Measurements from ENCODE around the gene DLGAP1. TPM values are rescaled to one million over a fixed set of nuclear protein-coding genes. Genes with fewer than 3 reads are reported as not detected.

Gene DLGAP1
- total RNA-seq, 1 experiment from 2014 or later, result 23.2 TPM

DNA sequence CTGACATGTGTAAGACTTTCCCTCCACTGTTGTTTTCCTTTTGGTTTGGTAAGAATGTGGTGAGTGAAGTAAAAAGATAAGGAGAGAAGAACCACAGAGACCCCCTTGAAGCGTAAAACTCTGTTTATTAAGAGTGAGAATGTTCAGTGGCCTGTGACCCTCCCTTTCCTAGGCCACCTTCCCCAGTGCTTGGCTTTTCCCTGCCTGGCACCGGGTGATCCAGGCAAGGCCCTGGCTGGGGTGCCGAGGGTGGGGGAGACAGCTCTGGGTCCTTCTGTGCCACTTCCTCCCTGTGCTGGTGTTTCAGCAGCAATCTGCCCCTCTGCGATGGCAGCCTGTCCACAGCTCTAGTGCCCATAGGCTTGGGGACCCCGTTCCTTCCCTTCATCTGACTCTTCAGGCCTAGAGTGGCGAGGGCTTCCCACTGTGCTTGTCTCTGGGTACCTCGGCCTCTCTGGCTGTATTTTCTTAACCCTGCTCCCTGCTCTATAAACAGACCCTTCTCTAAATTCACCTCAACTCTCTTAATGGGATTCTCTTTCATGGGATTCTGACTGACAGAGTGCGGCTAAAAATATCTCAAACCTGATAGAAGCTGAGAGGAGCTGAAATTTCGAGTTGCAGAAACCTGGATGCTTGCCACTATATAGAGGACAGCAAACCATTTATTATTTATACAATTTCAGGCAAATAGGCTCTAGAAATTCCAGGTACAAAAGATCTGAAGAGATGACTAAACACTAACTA lies 461.0 kb downstream of the DLGAP1 start:
- Histone ChIP-seq H3K9ac (ENCODE audit: extremely low read depth, insufficient read length, low read length) (no peak overlapping the region), H3K27ac (ENCODE audit: insufficient read length, low read depth, low read length) (no peak overlapping the region)

More for the DNA sequence above, 461.0 kb downstream of the DLGAP1 start:
- H3K9me3 ChIP-seq (ENCODE audit: control insufficient read depth, low read depth, low read length), result no peaks in the 10 kb centered on the region
- no peaks in the 10 kb centered on the region; the same call in 1 of the 2 replicates for H3K27me3 Mint-ChIP-seq (ENCODE audit: low read depth)
- H3K4me1 Mint-ChIP-seq, result peaks cover 19 to 23% of the 10 kb centered on the region in 2 experiments
- H3K23me2 ChIP-seq (ENCODE audit: insufficient read length, low read depth, low read length, poor library complexity, severe bottlenecking), result no peaks in the 10 kb centered on the region
- H3K79me1 ChIP-seq (ENCODE audit: insufficient read depth, low read depth, low read length, poor library complexity, severe bottlenecking), result no peaks in the 10 kb centered on the region
- no peaks in the 10 kb centered on the region for H3K27me3 ChIP-seq (ENCODE audit: insufficient read depth, low read length)
- H3K4ac ChIP-seq (ENCODE audit: low read depth, low read length), result no peak overlapping the region
- H3K27ac Mint-ChIP-seq, result no peak overlapping the region
- no peaks in the 10 kb centered on the region for H4K20me1 ChIP-seq (ENCODE audit: control insufficient read depth, insufficient read depth, insufficient read length)
- H2BK5ac ChIP-seq (ENCODE audit: insufficient read length, low read length), result no peak overlapping the region
- H4K5ac ChIP-seq (ENCODE audit: insufficient read length, low read depth, low read length), result no peak overlapping the region
- H2AFZ ChIP-seq (ENCODE audit: low read length), result no peak overlapping the region
- no peak overlapping the region for H3K23ac ChIP-seq (ENCODE audit: insufficient read length, low read depth, low read length)
- no peaks in the 10 kb centered on the region; the same call in 1 of the 2 replicates for H3K4me1 ChIP-seq (ENCODE audit: insufficient read depth, low read length)
- no peak overlapping the region for H2BK120ac ChIP-seq (ENCODE audit: low read depth, low read length, poor library complexity, severe bottlenecking)
- H3K36me3 Mint-ChIP-seq (ENCODE audit: insufficient read depth in 1 of 3, low read depth in 3 of 3), result no peaks in the 10 kb centered on the region; a peak in 2 of 7 replicates
- H3K4me2 ChIP-seq (ENCODE audit: insufficient read depth, insufficient read length, low read length), result no peak overlapping the region
- H2AK5ac ChIP-seq (ENCODE audit: insufficient read length, low read length), result no peak overlapping the region
- TF ChIP-seq, protein P1, sequence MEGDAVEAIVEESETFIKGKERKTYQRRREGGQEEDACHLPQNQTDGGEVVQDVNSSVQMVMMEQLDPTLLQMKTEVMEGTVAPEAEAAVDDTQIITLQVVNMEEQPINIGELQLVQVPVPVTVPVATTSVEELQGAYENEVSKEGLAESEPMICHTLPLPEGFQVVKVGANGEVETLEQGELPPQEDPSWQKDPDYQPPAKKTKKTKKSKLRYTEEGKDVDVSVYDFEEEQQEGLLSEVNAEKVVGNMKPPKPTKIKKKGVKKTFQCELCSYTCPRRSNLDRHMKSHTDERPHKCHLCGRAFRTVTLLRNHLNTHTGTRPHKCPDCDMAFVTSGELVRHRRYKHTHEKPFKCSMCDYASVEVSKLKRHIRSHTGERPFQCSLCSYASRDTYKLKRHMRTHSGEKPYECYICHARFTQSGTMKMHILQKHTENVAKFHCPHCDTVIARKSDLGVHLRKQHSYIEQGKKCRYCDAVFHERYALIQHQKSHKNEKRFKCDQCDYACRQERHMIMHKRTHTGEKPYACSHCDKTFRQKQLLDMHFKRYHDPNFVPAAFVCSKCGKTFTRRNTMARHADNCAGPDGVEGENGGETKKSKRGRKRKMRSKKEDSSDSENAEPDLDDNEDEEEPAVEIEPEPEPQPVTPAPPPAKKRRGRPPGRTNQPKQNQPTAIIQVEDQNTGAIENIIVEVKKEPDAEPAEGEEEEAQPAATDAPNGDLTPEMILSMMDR (conservative IDR thresholded peaks at IDR 0.05), result no peak
- WGBS (ENCODE audit: extremely low coverage, insufficient read length, low lambda C conversion rate), result no CpG with 5 or more reads among the region's 9 CpGs
- no peak overlapping the region for H4K91ac ChIP-seq (ENCODE audit: insufficient read length, low read depth, low read length)
- H3T11ph ChIP-seq (ENCODE audit: low read length), result no peak overlapping the region
- H2BK15ac ChIP-seq (ENCODE audit: low read depth, low read length), result no peak overlapping the region
- H3K9me3 Mint-ChIP-seq, result no peaks in the 10 kb centered on the region; a peak in 1 of 5 replicates
- no peak overlapping the region for H2BK12ac ChIP-seq (ENCODE audit: insufficient read length, low read depth, low read length)
- H2BK20ac ChIP-seq (ENCODE audit: low read depth, low read length, poor library complexity, severe bottlenecking), result no peak overlapping the region
- DNase-seq, result no peak
- no peak overlapping the region for H3K18ac ChIP-seq (ENCODE audit: insufficient read length, low read depth, low read length)
- H3K79me2 ChIP-seq (ENCODE audit: insufficient read depth, low read length), result no peaks in the 10 kb centered on the region
- H4K8ac ChIP-seq (replicated peaks; ENCODE audit: insufficient read length, low read depth, low read length), result no peak overlapping the region
- H3K4me3 Mint-ChIP-seq, result no peak overlapping the region
- no peak overlapping the region for H3K56ac ChIP-seq (ENCODE audit: insufficient read length, low read depth, low read length)
- H3K14ac ChIP-seq (ENCODE audit: insufficient read depth, low read length), result no peak overlapping the region
